ENCODE results near the gene THAP7. TPM values are rescaled to one million over a fixed set of nuclear protein-coding genes. Genes with fewer than 3 reads are reported as not detected.
"Not testable (repeated sequence)": the region's sequence is repeated elsewhere in the genome, so short reads cannot be mapped to it uniquely, and the experiment has no call there.

Gene THAP7
- 18.2 TPM for total RNA-seq
- long read RNA-seq, transcript THAP7-208 (3 exons, 1,957 nt) = minor isoform, 6 of 33 reads
- long read RNA-seq, transcript THAP7-204 (2 exons, 1,809 nt) = major isoform, 14 of 33 reads
- long read RNA-seq, transcript THAP7-202 (5 exons, 1,144 nt) = minor isoform, 9 of 33 reads
- long read RNA-seq, partial matches to known transcripts = 0 of 33 reads
- long read RNA-seq, other reads (novel, unspliced or antisense) = 0 of 33 reads

GRCh38 chr22:21001601-21002325 lies at the start of gene THAP7:
Gene THAP7 (minus strand): TSS chr22:21002118. CDS start chr22:21001911, 207 bp downstream.
- intact Hi-C loops (cut with DNase I) = loop anchor here (1.0 to 5.0 kb wide), 3 partner anchors 19 to 143 kb away; partner anchors contain the start of genes CRKL, LZTR1 and PI4KA
- peak; percentile 97 for DNase-seq (ENCODE audit: low spot score)

- no peak for DNase-seq (ENCODE audit: low spot score)
- intact Hi-C loops (cut with DNase I) = no loop called here
Observed at GRCh38 chr22:21051145-21051830, 49.4 kb upstream of the THAP7 start.

GRCh38 chr22:21048965-21049364 lies 47.0 kb upstream of the THAP7 start:
- intact Hi-C loops (cut with DNase I) = loop anchor here (5.0 kb wide), 1 partner anchor 37 kb away; no protein-coding TSS in a partner anchor

GRCh38 chr22:21048448-21048847 lies 46.5 kb upstream of the THAP7 start:
- intact Hi-C loops (cut with DNase I) = loop anchor here (5.0 kb wide), 1 partner anchor 36 kb away; no protein-coding TSS in a partner anchor
- DNase-seq (ENCODE audit: low spot score) = not testable (repeated sequence)

More at GRCh38 chr22:21048965-21049364, 47.0 kb upstream of the THAP7 start:
- not testable (repeated sequence) for DNase-seq (ENCODE audit: low spot score)

- intact Hi-C loops (cut with DNase I) = loop anchor here (5.0 kb wide), 1 partner anchor 35 kb away; no protein-coding TSS in a partner anchor
- DNase-seq (ENCODE audit: low spot score) = no peak
Observed at GRCh38 chr22:21047730-21048129, 45.8 kb upstream of the THAP7 start.

- DNase-seq (ENCODE audit: low spot score) = no peak
- intact Hi-C loops (cut with DNase I) = loop anchor here (5.0 kb wide), 1 partner anchor 35 kb away; no protein-coding TSS in a partner anchor
Observed at GRCh38 chr22:21047035-21047661, 45.2 kb upstream of the THAP7 start.

- intact Hi-C loops (cut with DNase I) = loop anchor here (5.0 kb wide), 1 partner anchor 33 kb away; no protein-coding TSS in a partner anchor
- DNase-seq (ENCODE audit: low spot score) = peak; percentile 89
Observed at GRCh38 chr22:21045585-21046294, 43.8 kb upstream of the THAP7 start, which contains the start of gene LRRC74B. Gene LRRC74B (plus strand): TSS chr22:21045946. CDS start chr22:21045987, 41 bp downstream.

GRCh38 chr22:21044931-21045584 lies 43.1 kb upstream of the THAP7 start:
- DNase-seq (ENCODE audit: low spot score) = no peak
- intact Hi-C loops (cut with DNase I) = loop anchor here (5.0 kb wide), 1 partner anchor 33 kb away; no protein-coding TSS in a partner anchor

GRCh38 chr22:21043860-21044535 lies 42.1 kb upstream of the THAP7 start:
- intact Hi-C loops (cut with DNase I) = no loop called here
- DNase-seq (ENCODE audit: low spot score) = no peak

- no peak for DNase-seq (ENCODE audit: low spot score)
- intact Hi-C loops (cut with DNase I) = no loop called here
Observed at GRCh38 chr22:21042978-21043859, 41.3 kb upstream of the THAP7 start.

GRCh38 chr22:21041937-21042336 lies 40.0 kb upstream of the THAP7 start:
- DNase-seq (ENCODE audit: low spot score) = no peak
- intact Hi-C loops (cut with DNase I) = no loop called here

- intact Hi-C loops (cut with DNase I); DNase-seq (ENCODE audit: low spot score): not testable (repeated sequence)
Observed at GRCh38 chr22:21039158-21039557, 37.2 kb upstream of the THAP7 start.

GRCh38 chr22:21038405-21038804 lies 36.5 kb upstream of the THAP7 start:
- intact Hi-C loops (cut with DNase I) = no loop called here
- no peak for DNase-seq (ENCODE audit: low spot score)

- DNase-seq (ENCODE audit: low spot score) = no peak
- intact Hi-C loops (cut with DNase I) = no loop called here
Observed at GRCh38 chr22:21034989-21035388, 33.1 kb upstream of the THAP7 start.

GRCh38 chr22:21033895-21034294 lies 32.0 kb upstream of the THAP7 start:
- intact Hi-C loops (cut with DNase I) = no loop called here
- DNase-seq (ENCODE audit: low spot score) = no peak

GRCh38 chr22:21032868-21033688 lies 31.2 kb upstream of the THAP7 start:
- intact Hi-C loops (cut with DNase I) = no loop called here
- DNase-seq (ENCODE audit: low spot score) = no peak

Data from cardiac septum (tissue), 1 donor.